ENCODE measurements around the gene SMIM35.

SMIM35 gene

DNA sequence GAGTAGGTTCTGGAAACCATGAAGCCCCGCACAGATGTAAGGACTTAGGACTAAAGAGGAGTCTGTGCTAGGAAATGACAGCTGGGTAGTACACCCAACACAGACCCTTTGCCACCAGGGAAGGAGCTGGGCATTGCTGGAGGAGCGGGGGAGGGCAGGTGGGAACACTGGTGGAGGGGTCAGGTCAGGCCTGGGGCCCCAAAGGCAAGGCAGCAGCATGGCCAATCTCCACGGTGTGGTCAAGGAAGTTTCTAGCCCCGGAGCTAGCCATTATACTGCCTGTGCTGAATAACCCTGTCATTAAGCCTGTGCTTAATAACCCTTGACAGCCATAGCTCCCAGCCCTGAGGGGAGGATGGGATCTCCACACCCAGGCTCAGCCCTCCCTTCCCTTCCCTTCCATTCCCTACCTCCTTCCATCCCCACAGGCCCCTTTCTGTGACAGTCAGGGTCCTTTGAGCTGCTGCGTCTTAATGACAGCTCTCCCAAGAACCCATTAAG lies 7.8 kb downstream of the SMIM35 start:
- Histone ChIP-seq H3K27ac (ENCODE audit: low read depth, low read length) (no peak overlapping the region), H3K4me1 (ENCODE audit: control insufficient read depth, insufficient read depth, low read length) (peaks cover 16% of the 10 kb centered on the region), H3K27me3 (ENCODE audit: control insufficient read depth, insufficient read depth, low read length) (no peaks in the 10 kb centered on the region), H3K4me3 (ENCODE audit: low read depth, low read length) (no peak overlapping the region), H3K9me3 (ENCODE audit: control insufficient read depth, insufficient read depth, low read length) (no peaks in the 10 kb centered on the region), H3K36me3 (ENCODE audit: control insufficient read depth, insufficient read depth, low read length) (no peaks in the 10 kb centered on the region), H3K9ac (ENCODE audit: low read depth, low read length) (no peak overlapping the region)

DNA sequence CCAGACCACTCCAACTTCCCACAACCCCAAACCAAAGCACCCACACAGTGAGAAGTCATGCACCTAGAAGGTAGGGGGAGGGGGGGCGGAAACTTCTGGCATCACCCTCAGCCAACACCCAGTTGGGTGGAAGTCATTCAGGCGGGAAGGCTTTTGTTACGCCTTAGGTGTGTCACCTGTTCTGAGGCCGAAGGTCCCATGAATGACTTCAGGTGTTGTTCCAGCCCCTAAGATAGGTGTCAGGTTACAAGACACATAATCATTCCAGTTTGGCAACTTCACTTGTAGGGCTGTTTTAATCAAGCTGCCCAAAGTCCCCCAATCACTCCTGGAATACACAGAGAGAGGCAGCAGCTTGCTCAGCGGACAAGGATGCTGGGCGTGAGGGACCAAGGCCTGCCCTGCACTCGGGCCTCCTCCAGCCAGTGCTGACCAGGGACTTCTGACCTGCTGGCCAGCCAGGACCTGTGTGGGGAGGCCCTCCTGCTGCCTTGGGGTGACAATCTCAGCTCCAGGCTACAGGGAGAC lies 9.9 kb downstream of the SMIM35 start, which contains the start of gene TMPRSS4:
Gene TMPRSS4, plus strand, starts transcription at position 325 of the 528 bp plus-strand sequence. CDS start 225 bp downstream, outside the sequence.
- Histone ChIP-seq H3K27ac (ENCODE audit: low read depth, low read length) (no peak within 1 kb of the TSS), H3K9ac (ENCODE audit: low read depth, low read length) (no peak within 1 kb of the TSS), H3K36me3 (ENCODE audit: control insufficient read depth, insufficient read depth, low read length) (no peaks in the 10 kb centered on the region), H3K4me3 (ENCODE audit: low read depth, low read length) (no peak within 1 kb of the TSS), H3K9me3 (ENCODE audit: control insufficient read depth, insufficient read depth, low read length) (no peaks in the 10 kb centered on the region), H3K4me1 (ENCODE audit: control insufficient read depth, insufficient read depth, low read length) (peaks cover 9% of the 10 kb centered on the region; the same call in 1 of the 2 replicates), H3K27me3 (ENCODE audit: control insufficient read depth, insufficient read depth, low read length) (no peaks in the 10 kb centered on the region)

DNA sequence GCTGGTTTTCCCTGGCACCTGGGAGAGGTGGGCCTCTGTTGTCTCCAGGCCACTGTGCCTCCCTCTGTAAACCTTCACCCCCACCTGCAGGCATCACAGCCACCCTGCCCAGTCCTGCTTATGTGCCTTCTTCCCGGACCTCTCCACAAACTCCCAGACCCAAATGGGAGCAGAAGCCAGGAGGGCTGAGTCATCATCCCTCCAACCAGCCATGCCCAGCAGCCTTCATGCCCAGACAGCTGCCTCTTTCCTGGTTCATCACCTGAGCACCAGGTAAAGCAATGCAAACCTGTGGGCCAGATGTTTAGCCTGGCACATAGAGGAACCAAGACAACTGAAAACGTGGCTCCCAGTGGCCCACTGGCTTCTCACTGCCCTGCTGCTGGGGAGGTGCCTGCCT lies 12.0 kb downstream of the SMIM35 start:
- no peak overlapping the region for H3K9ac ChIP-seq (ENCODE audit: low read depth, low read length)
- H3K27ac ChIP-seq (ENCODE audit: low read depth, low read length), result no peak overlapping the region
- no peaks in the 10 kb centered on the region for H3K9me3 ChIP-seq (ENCODE audit: control insufficient read depth, insufficient read depth, low read length)
- H3K4me3 ChIP-seq (ENCODE audit: low read depth, low read length), result no peak overlapping the region
- H3K36me3 ChIP-seq (ENCODE audit: control insufficient read depth, insufficient read depth, low read length), result no peaks in the 10 kb centered on the region
- H3K4me1 ChIP-seq (ENCODE audit: control insufficient read depth, insufficient read depth, low read length), result peaks cover 13% of the 10 kb centered on the region; the same call in 1 of the 2 replicates
- H3K27me3 ChIP-seq (ENCODE audit: control insufficient read depth, insufficient read depth, low read length), result no peaks in the 10 kb centered on the region

DNA sequence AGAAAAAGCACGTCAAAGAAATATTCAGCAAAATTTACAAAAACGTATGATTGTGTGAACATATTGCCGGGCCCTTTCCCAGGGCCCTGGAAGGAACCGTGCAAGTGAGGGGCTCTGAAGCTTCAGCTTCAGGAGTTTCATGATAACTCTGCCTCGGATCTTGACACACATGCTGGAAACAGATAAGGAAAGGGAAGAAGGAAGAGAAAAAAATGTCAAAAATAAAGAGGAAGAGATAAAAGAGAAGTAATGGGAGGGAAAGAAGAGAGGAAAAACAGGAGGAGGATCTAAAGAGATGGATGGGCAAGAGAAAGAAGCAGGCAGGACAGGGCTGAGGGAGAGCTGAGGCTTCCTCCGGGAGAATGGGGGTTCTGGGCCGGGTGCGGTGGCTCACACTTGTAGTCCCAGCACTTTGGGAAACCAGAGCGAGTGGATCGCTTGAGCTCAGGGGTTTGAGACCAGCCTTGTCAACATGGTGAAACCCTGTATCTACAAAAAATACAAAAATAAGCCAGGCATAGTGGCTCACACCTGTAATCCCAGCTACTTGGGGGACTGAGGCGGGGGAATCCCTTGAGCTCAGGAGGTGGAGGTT lies 12.6 kb downstream of the SMIM35 start:
- peaks cover 13% of the 10 kb centered on the region; the same call in 1 of the 2 replicates for H3K4me1 ChIP-seq (ENCODE audit: control insufficient read depth, insufficient read depth, low read length)
- H3K27ac ChIP-seq (ENCODE audit: low read depth, low read length), result no peak overlapping the region
- no peak overlapping the region for H3K4me3 ChIP-seq (ENCODE audit: low read depth, low read length)
- H3K27me3 ChIP-seq (ENCODE audit: control insufficient read depth, insufficient read depth, low read length), result no peaks in the 10 kb centered on the region
- H3K9ac ChIP-seq (ENCODE audit: low read depth, low read length), result no peak overlapping the region
- H3K36me3 ChIP-seq (ENCODE audit: control insufficient read depth, insufficient read depth, low read length), result no peaks in the 10 kb centered on the region
- H3K9me3 ChIP-seq (ENCODE audit: control insufficient read depth, insufficient read depth, low read length), result no peaks in the 10 kb centered on the region

DNA sequence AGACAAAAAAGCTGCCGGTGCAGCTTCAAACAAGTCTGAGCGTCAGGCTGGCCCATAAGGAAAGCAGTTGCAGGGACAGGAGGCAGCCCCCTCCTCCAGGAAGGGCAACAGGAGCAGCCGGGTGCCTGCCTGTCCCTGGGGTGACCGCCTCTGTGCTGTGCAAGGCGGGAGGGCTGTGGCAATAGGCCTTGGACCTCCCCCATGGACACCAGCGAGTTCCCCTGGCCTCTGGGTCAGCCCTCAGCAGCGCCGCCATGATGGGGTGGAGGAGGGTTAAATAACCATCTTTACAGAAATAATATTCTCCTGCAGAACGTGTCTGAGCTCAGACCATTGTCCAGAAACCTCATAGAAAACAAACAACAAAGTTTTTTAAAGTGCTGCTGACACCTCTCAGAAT lies 13.2 kb downstream of the SMIM35 start:
- Histone ChIP-seq H3K27me3 (ENCODE audit: control insufficient read depth, insufficient read depth, low read length) (no peaks in the 10 kb centered on the region), H3K9ac (ENCODE audit: low read depth, low read length) (no peak overlapping the region), H3K4me1 (ENCODE audit: control insufficient read depth, insufficient read depth, low read length) (peaks cover 13% of the 10 kb centered on the region; the same call in 1 of the 2 replicates), H3K27ac (ENCODE audit: low read depth, low read length) (no peak overlapping the region), H3K36me3 (ENCODE audit: control insufficient read depth, insufficient read depth, low read length) (no peaks in the 10 kb centered on the region), H3K4me3 (ENCODE audit: low read depth, low read length) (no peak overlapping the region), H3K9me3 (ENCODE audit: control insufficient read depth, insufficient read depth, low read length) (no peaks in the 10 kb centered on the region)

DNA sequence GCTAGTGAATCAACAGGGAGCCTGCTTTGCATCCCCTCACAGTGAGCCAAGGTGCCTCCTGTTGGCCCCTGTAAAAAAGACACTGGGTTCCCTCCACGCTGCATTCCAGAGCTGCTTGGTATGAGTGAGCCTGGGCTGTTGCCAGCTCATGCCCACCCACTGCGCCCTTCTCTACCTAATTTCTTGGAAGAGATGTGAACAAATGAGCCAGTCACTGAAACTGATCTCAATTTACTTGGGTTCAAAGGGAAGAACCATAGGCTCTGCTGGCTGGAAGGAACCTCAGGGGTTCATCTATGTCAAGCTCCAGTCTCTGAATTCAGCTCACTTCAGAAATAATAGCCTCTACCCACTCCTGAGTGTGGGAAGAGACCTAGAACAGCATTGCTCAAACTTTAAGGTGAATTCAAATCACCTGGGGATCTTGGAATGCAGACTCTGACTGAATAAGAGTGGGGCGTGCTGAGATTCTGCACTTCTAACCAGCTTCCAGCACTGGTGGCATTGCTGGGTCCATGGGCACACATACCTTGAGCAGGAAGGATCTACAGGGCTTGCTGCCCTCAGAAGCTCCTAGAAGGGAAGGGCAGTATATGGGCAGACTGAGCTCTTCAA lies 15.2 kb downstream of the SMIM35 start:
- Histone ChIP-seq H3K4me3 (ENCODE audit: low read depth, low read length) (no peak overlapping the region), H3K36me3 (ENCODE audit: control insufficient read depth, insufficient read depth, low read length) (no peaks in the 10 kb centered on the region), H3K27me3 (ENCODE audit: control insufficient read depth, insufficient read depth, low read length) (no peaks in the 10 kb centered on the region), H3K9me3 (ENCODE audit: control insufficient read depth, insufficient read depth, low read length) (no peaks in the 10 kb centered on the region), H3K27ac (ENCODE audit: low read depth, low read length) (no peak overlapping the region), H3K9ac (ENCODE audit: low read depth, low read length) (no peak overlapping the region), H3K4me1 (ENCODE audit: control insufficient read depth, insufficient read depth, low read length) (peaks cover 7% of the 10 kb centered on the region; the same call in 1 of the 2 replicates)

GRCh38 chr11:118068945-118069612 lies 17.7 kb downstream of the SMIM35 start:
- no peaks in the 10 kb centered on the region for H3K27me3 ChIP-seq (ENCODE audit: control insufficient read depth, insufficient read depth, low read length)
- no peaks in the 10 kb centered on the region for H3K36me3 ChIP-seq (ENCODE audit: control insufficient read depth, insufficient read depth, low read length)
- no peak overlapping the region for H3K4me3 ChIP-seq (ENCODE audit: low read depth, low read length)
- peaks cover 4% of the 10 kb centered on the region; the same call in 1 of the 2 replicates for H3K4me1 ChIP-seq (ENCODE audit: control insufficient read depth, insufficient read depth, low read length)
- no peak overlapping the region for H3K27ac ChIP-seq (ENCODE audit: low read depth, low read length)
- H3K9me3 ChIP-seq (ENCODE audit: control insufficient read depth, insufficient read depth, low read length), result no peaks in the 10 kb centered on the region
- no peak overlapping the region for H3K9ac ChIP-seq (ENCODE audit: low read depth, low read length)

DNA sequence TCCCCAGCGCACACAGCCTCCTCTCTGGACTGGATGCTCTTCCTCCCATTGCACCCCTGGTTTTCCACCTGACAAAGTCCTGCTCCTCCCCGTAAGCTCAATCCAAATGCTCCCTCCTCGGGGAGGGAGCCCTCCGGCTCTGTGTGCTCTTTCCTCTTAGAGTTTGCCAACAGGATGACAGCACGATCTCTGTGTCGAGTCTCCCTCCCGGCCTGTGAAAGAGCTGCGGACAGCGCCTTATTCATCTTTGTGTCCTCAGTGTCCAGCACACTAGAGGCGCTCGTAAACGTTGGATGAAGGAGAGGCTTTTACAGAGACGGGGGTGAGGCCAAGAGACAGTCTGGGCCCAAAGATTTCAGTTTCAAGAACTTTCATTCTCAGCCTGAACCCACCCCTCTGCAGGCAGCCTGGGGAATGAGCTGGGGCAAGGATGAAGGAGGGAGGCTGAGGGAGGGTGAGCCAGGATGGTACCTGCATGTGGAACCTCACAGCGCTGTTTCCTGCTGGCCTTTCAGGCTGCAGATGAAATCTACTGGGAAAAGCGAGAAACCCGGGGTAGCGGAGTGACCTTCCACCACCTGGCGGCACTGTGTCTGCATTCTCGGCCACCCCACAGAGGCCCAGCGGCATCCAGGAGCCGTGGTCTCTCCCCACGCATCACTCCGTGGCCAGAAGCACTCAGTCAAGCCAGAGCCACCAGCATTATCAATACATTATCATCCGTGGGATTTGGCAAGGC lies 18.4 kb downstream of the SMIM35 start:
- no peak overlapping the region for H3K9ac ChIP-seq (ENCODE audit: low read depth, low read length)
- no peak overlapping the region for H3K27ac ChIP-seq (ENCODE audit: low read depth, low read length)
- H3K27me3 ChIP-seq (ENCODE audit: control insufficient read depth, insufficient read depth, low read length), result no peaks in the 10 kb centered on the region
- no peaks in the 10 kb centered on the region for H3K36me3 ChIP-seq (ENCODE audit: control insufficient read depth, insufficient read depth, low read length)
- no peaks in the 10 kb centered on the region for H3K9me3 ChIP-seq (ENCODE audit: control insufficient read depth, insufficient read depth, low read length)
- H3K4me3 ChIP-seq (ENCODE audit: low read depth, low read length), result no peak overlapping the region
- peaks cover 4% of the 10 kb centered on the region; the same call in 1 of the 2 replicates for H3K4me1 ChIP-seq (ENCODE audit: control insufficient read depth, insufficient read depth, low read length)

- Histone ChIP-seq H3K4me3 (ENCODE audit: low read depth, low read length) (no peak overlapping the region), H3K27me3 (ENCODE audit: control insufficient read depth, insufficient read depth, low read length) (no peaks in the 10 kb centered on the region), H3K4me1 (ENCODE audit: control insufficient read depth, insufficient read depth, low read length) (peaks cover 4% of the 10 kb centered on the region; the same call in 1 of the 2 replicates), H3K36me3 (ENCODE audit: control insufficient read depth, insufficient read depth, low read length) (no peaks in the 10 kb centered on the region), H3K27ac (ENCODE audit: low read depth, low read length) (no peak overlapping the region), H3K9me3 (ENCODE audit: control insufficient read depth, insufficient read depth, low read length) (no peaks in the 10 kb centered on the region), H3K9ac (ENCODE audit: low read depth, low read length) (no peak overlapping the region)
Measured at GRCh38 chr11:118067006-118067405, 19.8 kb downstream of the SMIM35 start.

DNA sequence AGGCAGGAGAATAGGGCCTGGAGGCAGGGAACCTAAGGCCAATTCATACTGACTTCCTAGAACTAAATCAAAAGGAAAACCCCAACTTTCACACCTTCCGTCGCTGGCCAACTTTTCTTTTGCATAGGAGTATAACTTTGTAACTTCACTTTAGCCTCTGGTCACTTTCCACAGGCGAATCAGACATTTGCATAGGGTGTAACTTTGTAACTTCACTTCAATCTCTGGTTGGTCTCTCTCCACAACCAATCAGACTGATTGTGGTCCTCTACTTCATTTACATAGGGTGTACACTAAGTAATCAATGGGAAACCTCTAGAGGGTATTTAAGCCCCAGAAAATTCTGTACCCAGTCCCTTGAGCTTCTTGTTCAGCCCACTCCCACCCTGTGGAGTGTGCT lies 21.4 kb downstream of the SMIM35 start:
- Histone ChIP-seq H3K4me3 (ENCODE audit: low read depth, low read length) (no peak overlapping the region), H3K9me3 (ENCODE audit: control insufficient read depth, insufficient read depth, low read length) (no peaks in the 10 kb centered on the region), H3K27me3 (ENCODE audit: control insufficient read depth, insufficient read depth, low read length) (no peaks in the 10 kb centered on the region), H3K27ac (ENCODE audit: low read depth, low read length) (no peak overlapping the region), H3K4me1 (ENCODE audit: control insufficient read depth, insufficient read depth, low read length) (no peaks in the 10 kb centered on the region), H3K36me3 (ENCODE audit: control insufficient read depth, insufficient read depth, low read length) (no peaks in the 10 kb centered on the region), H3K9ac (ENCODE audit: low read depth, low read length) (no peak overlapping the region)
